ENCODE data around the gene ICAM2.
"Not testable (repeated sequence)": the region's sequence is repeated elsewhere in the genome, so short reads cannot be mapped to it uniquely, and the experiment has no call there.

The ICAM2 gene

GRCh38 chr17:63996430-63997182 is 23.8 kb downstream of the ICAM2 start:
- DNase-seq: no peak

DNA sequence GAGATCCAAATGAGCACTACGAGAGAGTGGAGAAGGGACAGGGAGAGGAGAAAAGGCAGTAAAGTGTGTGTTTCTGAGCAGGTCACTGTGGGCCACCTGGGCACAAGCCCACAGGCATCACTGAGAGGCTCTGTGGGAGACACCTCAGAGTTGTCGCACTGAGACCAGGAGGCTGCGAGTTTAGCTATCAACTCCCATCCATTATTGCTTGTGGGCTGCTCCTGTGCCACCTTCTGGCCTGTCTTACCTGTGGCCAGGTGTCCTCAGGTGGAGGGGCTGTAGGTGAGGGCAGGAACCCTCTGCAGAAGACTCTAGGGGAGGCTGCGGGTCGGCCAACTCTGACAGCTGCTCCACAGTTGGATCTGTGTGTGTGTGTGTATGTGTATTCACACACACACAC is 24.8 kb downstream of the ICAM2 start:
- DNase-seq: no peak

DNA sequence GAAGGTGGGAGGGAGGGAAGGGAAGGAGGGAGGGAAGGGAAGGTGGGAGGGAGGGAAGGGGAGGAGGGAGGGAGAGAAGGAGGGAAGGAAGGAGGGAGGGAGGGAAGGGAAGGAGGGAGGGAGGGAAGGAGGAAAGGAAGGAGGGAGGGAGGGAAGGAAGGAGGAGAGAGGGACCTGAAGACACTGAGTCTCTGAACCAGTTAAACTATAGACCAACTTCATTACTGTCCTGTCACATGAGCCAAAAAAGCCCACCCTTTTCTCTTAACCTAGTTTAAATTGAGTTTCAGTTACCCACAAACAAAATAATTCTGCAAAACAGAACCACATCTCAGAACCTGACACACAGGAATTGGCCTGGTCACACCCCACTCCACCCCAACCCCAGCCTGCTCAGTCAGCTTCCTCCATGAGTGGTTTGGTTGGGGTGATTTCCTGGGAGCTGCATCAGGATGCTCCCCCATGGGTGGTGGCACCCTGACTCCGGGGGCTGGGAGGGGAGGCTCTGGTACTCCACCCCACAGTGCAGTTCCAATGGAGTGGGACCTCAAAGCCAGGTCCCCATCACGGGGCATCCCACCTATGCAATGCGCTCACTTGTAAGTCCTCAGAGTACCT is 27.0 kb downstream of the ICAM2 start:
- peak; percentile 37 for DNase-seq

- DNase-seq: no peak
Measured at GRCh38 chr17:63991611-63992010, 28.8 kb downstream of the ICAM2 start.

DNA sequence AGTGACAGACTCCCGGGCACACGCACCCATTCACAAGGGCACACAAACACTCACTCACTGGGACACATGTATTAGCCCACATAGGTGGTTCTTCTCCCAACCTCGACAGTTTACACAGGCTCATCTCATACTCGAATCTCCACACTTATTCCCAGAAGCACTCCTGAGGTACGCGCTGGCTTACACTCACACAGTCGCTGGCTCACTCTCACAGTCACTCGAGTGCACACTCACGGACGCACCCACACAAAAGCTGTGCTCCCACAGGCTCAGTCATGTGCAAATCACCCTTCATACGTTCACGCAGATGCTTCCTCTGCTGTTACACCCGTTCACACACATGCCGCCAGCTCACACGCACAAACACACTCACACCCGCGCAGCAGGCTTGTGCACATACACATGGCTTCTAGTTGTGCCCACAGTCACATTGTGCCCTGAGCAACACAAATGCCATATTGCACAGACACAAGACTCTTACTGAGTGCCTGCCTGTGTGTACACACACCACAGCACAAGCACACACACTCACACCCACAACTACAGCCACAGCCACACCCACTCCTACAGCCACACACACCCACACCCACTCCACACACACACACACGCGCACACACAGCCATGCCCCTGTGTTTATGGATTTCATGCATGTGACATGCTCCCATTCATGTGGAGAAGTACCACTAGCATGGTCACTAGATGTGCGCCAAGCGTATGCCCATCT is 30.6 kb downstream of the ICAM2 start:
- no peak for DNase-seq

GRCh38 chr17:63988741-63989621 is 31.5 kb downstream of the ICAM2 start:
- DNase-seq: no peak

DNA sequence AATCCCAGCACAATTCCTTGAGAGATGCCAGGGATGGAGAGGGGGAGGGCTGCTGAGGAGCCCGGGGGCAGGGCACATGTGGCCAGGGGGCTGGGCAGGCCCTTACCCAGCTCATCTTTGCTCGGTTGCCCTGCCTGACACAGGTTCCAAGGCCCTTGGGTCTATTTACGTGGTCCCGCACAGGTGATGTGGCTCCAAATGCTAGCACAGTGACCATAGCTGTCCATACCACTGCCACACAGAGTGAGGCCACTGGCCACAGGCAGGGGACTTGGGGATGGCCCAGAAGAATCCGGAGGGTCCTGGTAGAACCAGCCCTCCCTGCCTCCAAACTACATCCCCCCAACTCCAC is 32.3 kb downstream of the ICAM2 start:
- no peak for DNase-seq

- DNase-seq: no peak
Measured at GRCh38 chr17:63987221-63988126, 33.0 kb downstream of the ICAM2 start.

GRCh38 chr17:63986821-63987220 is 33.6 kb downstream of the ICAM2 start:
- no peak for DNase-seq

DNA sequence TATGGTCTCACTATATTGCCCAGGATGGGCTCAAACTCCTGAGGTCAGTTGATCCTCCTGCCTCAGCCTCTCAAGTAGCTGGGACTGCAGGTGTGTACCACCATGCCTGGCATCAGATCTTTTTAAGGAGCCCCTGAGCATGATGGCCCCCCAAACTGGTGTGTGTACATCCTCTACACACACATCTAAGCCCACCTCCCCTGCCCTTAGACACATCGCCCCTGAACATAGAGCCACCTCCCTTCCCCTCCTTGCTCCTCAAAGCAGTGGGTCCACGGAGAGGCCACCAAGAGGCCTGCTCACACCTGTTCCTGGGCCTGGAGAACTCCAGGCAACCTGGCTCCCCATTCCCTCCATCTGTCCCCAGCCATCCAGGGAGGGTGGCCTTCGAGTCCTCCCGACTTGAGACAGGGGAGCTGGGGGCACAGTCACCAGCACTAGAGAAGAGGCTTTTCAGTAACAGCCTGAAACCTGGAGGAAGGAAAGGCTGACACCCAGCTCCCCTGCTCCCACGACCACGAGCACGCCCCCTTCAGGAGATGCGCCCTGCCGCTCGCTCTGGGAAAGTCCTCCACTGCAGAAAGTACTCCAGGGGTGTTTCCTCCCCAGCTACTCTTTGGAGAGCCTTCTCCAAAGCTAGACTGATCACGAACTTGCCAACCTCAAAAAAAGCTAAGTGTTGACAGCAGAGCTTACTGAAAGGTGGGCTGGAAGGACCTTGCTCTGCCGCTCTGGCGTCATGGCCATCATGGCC is 34.9 kb downstream of the ICAM2 start:
- DNase-seq: no peak

- DNase-seq: peak; percentile 75
Measured at GRCh38 chr17:63984651-63985386, 35.6 kb downstream of the ICAM2 start.

DNA sequence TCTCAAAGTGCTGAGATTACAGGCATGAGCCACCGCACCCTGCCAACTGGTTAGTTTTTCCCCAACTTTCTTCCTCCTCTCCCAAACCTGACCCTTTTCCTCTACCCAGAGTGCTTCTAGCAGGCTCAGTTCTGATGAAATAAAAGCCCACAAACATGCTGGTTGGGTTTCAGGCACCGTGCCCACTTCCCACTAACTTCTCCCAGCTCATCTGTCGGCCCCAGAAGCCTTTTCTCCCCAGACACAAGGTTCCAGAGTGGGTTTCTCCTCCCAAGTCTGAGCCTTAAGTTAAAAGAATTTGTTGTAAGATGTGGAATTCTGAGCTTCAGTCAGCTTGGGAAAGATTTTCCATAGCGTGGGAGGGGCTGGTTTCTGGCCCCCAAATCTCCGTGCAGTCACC is 36.2 kb downstream of the ICAM2 start:
- DNase-seq: no peak

- DNase-seq: no peak
Measured at GRCh38 chr17:63983320-63983719, 37.1 kb downstream of the ICAM2 start.

DNA sequence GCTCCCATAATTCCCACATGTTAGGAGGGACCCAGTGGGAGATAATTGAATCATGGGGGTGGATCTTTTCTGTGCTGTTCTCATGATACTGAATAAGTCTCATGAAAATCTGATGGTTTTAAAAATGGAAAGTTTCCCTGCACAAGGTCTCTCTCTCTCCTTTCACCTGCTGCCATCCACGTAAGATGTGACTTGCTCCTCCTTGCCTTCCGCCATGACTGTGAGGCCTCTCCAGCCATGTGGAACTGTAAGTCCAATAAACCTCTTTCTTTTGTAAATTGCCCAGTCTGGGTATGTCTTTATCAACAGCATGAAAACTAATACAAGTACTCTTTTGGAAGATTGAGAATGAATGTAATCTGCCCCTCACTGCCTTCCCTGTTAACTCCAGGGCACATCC is 37.8 kb downstream of the ICAM2 start:
- DNase-seq: not testable (repeated sequence)

DNA sequence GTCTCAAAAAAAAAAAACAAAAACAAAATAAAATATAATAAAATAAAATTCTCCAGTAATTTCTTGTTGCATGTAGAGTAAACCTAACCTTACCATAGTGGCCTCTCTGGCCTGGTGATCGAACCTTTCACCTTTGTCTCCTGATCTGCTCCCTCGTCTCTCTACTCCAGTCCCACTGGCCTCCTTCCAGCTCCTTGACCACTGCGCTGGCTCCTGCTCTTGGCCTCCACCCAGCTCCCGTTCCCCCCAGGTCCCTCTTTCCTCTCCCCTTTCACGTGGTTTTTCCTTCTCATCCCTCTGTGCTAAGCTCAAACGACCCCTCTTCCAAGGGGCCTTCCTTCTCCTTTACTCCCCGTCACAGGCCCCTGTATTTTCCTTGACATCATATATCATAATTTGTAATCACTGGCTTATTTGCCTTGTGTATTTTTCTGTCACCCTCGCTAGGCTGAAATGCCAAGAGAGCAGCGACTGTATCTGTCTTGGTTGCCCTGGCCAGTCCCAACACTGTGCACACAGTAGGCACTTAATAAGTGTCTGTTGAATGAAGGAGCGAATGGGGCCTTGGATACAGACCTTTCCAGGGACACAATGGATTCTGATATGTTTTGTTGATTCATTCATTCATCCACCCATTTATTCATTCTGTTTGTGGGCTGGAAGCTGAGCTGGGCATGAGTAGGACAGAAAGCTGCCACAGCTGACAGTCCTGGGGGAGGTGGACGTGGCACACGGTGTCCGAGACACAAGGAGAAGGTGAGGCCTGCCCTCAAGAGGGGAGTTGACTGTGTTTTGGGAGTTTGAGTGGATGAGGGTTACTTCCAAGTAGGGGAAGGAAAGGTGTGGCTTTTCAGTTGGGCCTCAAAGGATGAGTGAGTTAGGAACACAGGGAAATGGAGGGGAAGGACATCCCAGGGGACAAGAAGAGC is 41.9 kb downstream of the ICAM2 start:
- no peak for DNase-seq

DNA sequence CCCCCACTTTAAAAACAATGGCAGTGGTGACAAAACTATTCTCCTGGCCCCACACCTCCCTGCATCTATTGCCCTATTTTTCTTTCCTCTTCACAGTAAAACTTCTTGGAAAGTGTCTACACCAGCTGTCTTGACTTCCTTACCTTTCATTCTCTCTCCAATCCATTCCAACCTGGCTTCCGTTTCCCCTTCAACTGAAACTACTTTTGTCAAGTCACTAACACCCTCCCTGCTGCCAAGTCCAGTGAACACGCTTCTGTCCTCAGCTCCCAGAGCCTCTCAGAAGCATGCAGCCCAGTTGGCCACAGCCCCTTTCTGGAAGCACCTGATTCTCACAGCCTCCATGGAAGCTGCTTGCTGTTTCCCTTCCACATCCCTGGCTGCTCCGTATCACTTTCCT is 43.7 kb downstream of the ICAM2 start:
- no peak for DNase-seq

- no peak for DNase-seq
Measured at GRCh38 chr17:63975541-63976092, 44.8 kb downstream of the ICAM2 start.

- DNase-seq: no peak
Measured at GRCh38 chr17:63974594-63975192, 45.7 kb downstream of the ICAM2 start.
